ENCODE data around the gene G0S2. TPM values are rescaled to one million over a fixed set of nuclear protein-coding genes. Genes with fewer than 3 reads are reported as not detected.

The G0S2 gene
- total and polyA plus RNA-seq, 4 donors: 44.6 to 696 (median 63.9) TPM

GRCh38 chr1:209627027-209627731 lies 48.0 kb upstream of the G0S2 start:
- WGBS, 2 donors: 54 to 60% methylated on average over 16 of the region's 16 CpGs
- no peak for TF ChIP-seq CTCF (IDR thresholded peaks at IDR 0.05; ENCODE audit: control extremely low read depth, extremely low read depth)
- Histone ChIP-seq H3K36me3 (ENCODE audit: control insufficient read depth in 4 of 4, insufficient read depth in 4 of 4, low read length in 4 of 4) (no peaks in the 10 kb centered on the region), H3K4me1 (ENCODE audit: control insufficient read depth in 5 of 5, insufficient read depth in 5 of 5, low read length in 5 of 5) (peaks cover 0 to 25% (median 6%) of the 10 kb centered on the region in 5 donors), H3K9me3 (ENCODE audit: control insufficient read depth in 4 of 4, insufficient read depth in 3 of 4, low read length in 3 of 4) (no peaks in the 10 kb centered on the region), H3K4me3 (no peak overlapping the region), H3K9ac (ENCODE audit: insufficient read depth in 1 of 2, low read length in 2 of 2) (no peak overlapping the region), H3K27me3 (ENCODE audit: control insufficient read depth in 3 of 3, insufficient read depth in 3 of 3, low read length in 2 of 3) (no peaks in the 10 kb centered on the region), H3K27ac (ENCODE audit: low read depth in 1 of 2, low read length in 1 of 2) (peak overlapping the region in 1 of 2 donors; percentile 15)
- DNase-seq (no peak), ATAC-seq (ENCODE audit: insufficient read depth, low FRiP score) (peak; percentile 14)

- Histone ChIP-seq H3K9ac (ENCODE audit: insufficient read depth in 1 of 2, low read length in 2 of 2) (no peak overlapping the region), H3K9me3 (ENCODE audit: control insufficient read depth in 4 of 4, insufficient read depth in 3 of 4, low read length in 3 of 4) (no peaks in the 10 kb centered on the region), H3K36me3 (ENCODE audit: control insufficient read depth in 4 of 4, insufficient read depth in 4 of 4, low read length in 4 of 4) (no peaks in the 10 kb centered on the region), H3K4me1 (ENCODE audit: control insufficient read depth in 5 of 5, insufficient read depth in 5 of 5, low read length in 5 of 5) (peaks cover 0 to 25% (median 6%) of the 10 kb centered on the region in 5 donors), H3K27ac (ENCODE audit: low read depth in 1 of 2, low read length in 1 of 2) (no peak overlapping the region), H3K4me3 (no peak overlapping the region), H3K27me3 (ENCODE audit: control insufficient read depth in 3 of 3, insufficient read depth in 3 of 3, low read length in 2 of 3) (no peaks in the 10 kb centered on the region)
- peak; percentile 47 for ATAC-seq (ENCODE audit: insufficient read depth, low FRiP score)
- peak; percentile 80 to 84 (median 82) for DNase-seq
- 41 to 44% methylated on average over 16 of the region's 16 CpGs for WGBS, 2 donors
- TF ChIP-seq CTCF (IDR thresholded peaks at IDR 0.05; ENCODE audit: control extremely low read depth, extremely low read depth): peak; percentile 86
These were observed 47.4 kb upstream of the G0S2 start for GRCh38 chr1:209627732-209628196.

GRCh38 chr1:209628618-209629299 lies 46.5 kb upstream of the G0S2 start:
- H3K27me3 ChIP-seq (ENCODE audit: control insufficient read depth in 3 of 3, insufficient read depth in 3 of 3, low read length in 2 of 3): no peaks in the 10 kb centered on the region
- no peaks in the 10 kb centered on the region for H3K9me3 ChIP-seq (ENCODE audit: control insufficient read depth in 4 of 4, insufficient read depth in 3 of 4, low read length in 3 of 4)
- H3K4me1 ChIP-seq (ENCODE audit: control insufficient read depth in 5 of 5, insufficient read depth in 5 of 5, low read length in 5 of 5): peaks cover 0 to 25% (median 6%) of the 10 kb centered on the region in 5 donors
- ATAC-seq (ENCODE audit: insufficient read depth, low FRiP score) (no peak), DNase-seq (no peak)
- H3K4me3 ChIP-seq: no peak overlapping the region
- H3K36me3 ChIP-seq (ENCODE audit: control insufficient read depth in 4 of 4, insufficient read depth in 4 of 4, low read length in 4 of 4): no peaks in the 10 kb centered on the region
- H3K9ac ChIP-seq (ENCODE audit: insufficient read depth in 1 of 2, low read length in 2 of 2): no peak overlapping the region
- no peak overlapping the region for H3K27ac ChIP-seq (ENCODE audit: low read depth in 1 of 2, low read length in 1 of 2)
- WGBS, 2 donors: 82 to 87% methylated on average over 7 of the region's 7 CpGs
- no peak for TF ChIP-seq CTCF (IDR thresholded peaks at IDR 0.05; ENCODE audit: control extremely low read depth, extremely low read depth)
